SU-DHL-6 (cell line): Measurements from ENCODE around the gene SHMT2.

Experiments used
- CTCF ChIP-seq: fragments of 200-600 bp; sonication (generic); IDR thresholded peaks from one replicate; pipeline ENCODE4 v1.5.1; 2017; ENCODE audit warnings: antibody characterized with exemption, mild to moderate bottlenecking, low read length, moderate library complexity; ENCODE audit not compliant: insufficient read depth, poor library complexity, severe bottlenecking
- EZH2phosphoT487 ChIP-seq: fragments of 200-600 bp; sonication (generic), shearing (Covaris generic); conservative IDR thresholded peaks from 2 replicates; pipeline ENCODE4 v1.6.1; 2018; ENCODE audit warnings: mild to moderate bottlenecking, antibody characterized with exemption, low read length, moderate library complexity, mixed read lengths

GRCh38 chr12:57262126-57262822 is 32.8 kb downstream of the SHMT2 start:
- TF ChIP-seq CTCF (no peak), EZH2phosphoT487 (no peak)
